Measurements from ENCODE around the gene BCL10.

Gene BCL10

GRCh38 chr1:85300140-85300539 lies 23.7 kb upstream of the BCL10 start:
- no peak for DNase-seq (ENCODE audit: extremely low read depth in 1 of 2, low read depth in 1 of 2)

GRCh38 chr1:85297855-85298629 lies 21.6 kb upstream of the BCL10 start:
- peak; percentile 61 to 82 for DNase-seq (ENCODE audit: extremely low read depth in 1 of 2, low read depth in 1 of 2)

- DNase-seq (ENCODE audit: extremely low read depth in 1 of 2, low read depth in 1 of 2) = no peak
These were observed 21.1 kb upstream of the BCL10 start for GRCh38 chr1:85297538-85297854.

GRCh38 chr1:85296980-85297379 lies 20.5 kb upstream of the BCL10 start:
- DNase-seq (ENCODE audit: extremely low read depth in 1 of 2, low read depth in 1 of 2) = no peak

- no peak for DNase-seq (ENCODE audit: extremely low read depth in 1 of 2, low read depth in 1 of 2)
These were observed 19.2 kb upstream of the BCL10 start for GRCh38 chr1:85295654-85296053.

- no peak for DNase-seq (ENCODE audit: extremely low read depth in 1 of 2, low read depth in 1 of 2)
These were observed 18.6 kb upstream of the BCL10 start for GRCh38 chr1:85295006-85295431.

- no peak for DNase-seq (ENCODE audit: extremely low read depth in 1 of 2, low read depth in 1 of 2)
These were observed 14.4 kb upstream of the BCL10 start for GRCh38 chr1:85290826-85291225.

- DNase-seq (ENCODE audit: extremely low read depth in 1 of 2, low read depth in 1 of 2) = no peak
These were observed 13.5 kb upstream of the BCL10 start for GRCh38 chr1:85289848-85290335.

- peak in 1 of 2 donors; percentile 36 for DNase-seq (ENCODE audit: extremely low read depth in 1 of 2, low read depth in 1 of 2)
These were observed 12.9 kb upstream of the BCL10 start for GRCh38 chr1:85289207-85289847.

- no peak for DNase-seq (ENCODE audit: extremely low read depth in 1 of 2, low read depth in 1 of 2)
These were observed 7.8 kb upstream of the BCL10 start for GRCh38 chr1:85284202-85284601.

- no peak for DNase-seq (ENCODE audit: extremely low read depth in 1 of 2, low read depth in 1 of 2)
These were observed 7.2 kb upstream of the BCL10 start for GRCh38 chr1:85283475-85284199.

- no peak for DNase-seq (ENCODE audit: extremely low read depth in 1 of 2, low read depth in 1 of 2)
These were observed 6.0 kb upstream of the BCL10 start for GRCh38 chr1:85282424-85282823.

GRCh38 chr1:85280636-85281035 lies 4.2 kb upstream of the BCL10 start:
- DNase-seq (ENCODE audit: extremely low read depth in 1 of 2, low read depth in 1 of 2) = no peak

- DNase-seq (ENCODE audit: extremely low read depth in 1 of 2, low read depth in 1 of 2) = no peak
These were observed 3.1 kb upstream of the BCL10 start for GRCh38 chr1:85279458-85280080.

- peak in 1 of 2 donors; percentile 54 for DNase-seq (ENCODE audit: extremely low read depth in 1 of 2, low read depth in 1 of 2)
These were observed 2.5 kb upstream of the BCL10 start for GRCh38 chr1:85278853-85279314.

- DNase-seq (ENCODE audit: extremely low read depth in 1 of 2, low read depth in 1 of 2) = no peak
These were observed 1.4 kb upstream of the BCL10 start for GRCh38 chr1:85277802-85278201.

GRCh38 chr1:85276978-85277639 lies 677 bp upstream of the BCL10 start:
- DNase-seq (ENCODE audit: extremely low read depth in 1 of 2, low read depth in 1 of 2) = no peak

GRCh38 chr1:85275701-85276214 lies 674 bp downstream of the BCL10 start:
- no peak for DNase-seq (ENCODE audit: extremely low read depth in 1 of 2, low read depth in 1 of 2)

- no peak for DNase-seq (ENCODE audit: extremely low read depth in 1 of 2, low read depth in 1 of 2)
These were observed 1.4 kb downstream of the BCL10 start for GRCh38 chr1:85274969-85275453.

- no peak for DNase-seq (ENCODE audit: extremely low read depth in 1 of 2, low read depth in 1 of 2)
These were observed 3.0 kb downstream of the BCL10 start for GRCh38 chr1:85273397-85273796.
